A673 (cell line): ENCODE results near the gene AKAP7. TPM values are rescaled to one million over a fixed set of nuclear protein-coding genes. Genes with fewer than 3 reads are reported as not detected.

Experiments
- BruUV-seq: library from RNA; stranded (reverse); fragments of 400-500 nt; replicated peaks from 2 replicates; lab custom pipeline; 2021; lab: Mats Ljungman, UMichigan
- CTCF ChIA-PET: fragments of 300-600 bp; sonication (Branson Sonifier 250); formaldehyde crosslinking; loops from one replicate; lab custom pipeline; 2022; ENCODE audit warnings: antibody characterized with exemption; lab: Charles Lee
- POLR2A ChIA-PET: fragments of 300-600 bp; sonication (Branson Sonifier 250); formaldehyde crosslinking; loops from one replicate; lab custom pipeline; 2022; ENCODE audit warnings: antibody characterized with exemption; ENCODE audit not compliant: low non-redundant PET; lab: Charles Lee
- DNase-seq: peaks from one replicate; pipeline ENCODE4 v3.0.0-alpha.2; 2015; ENCODE audit warnings: low spot score
- H3K27ac ChIP-seq: fragments of 200-600 bp; sonication (generic); 2 replicates; pipeline ENCODE4 v1.5.1; 2016; ENCODE audit warnings: mixed run types, low read depth, mild to moderate bottlenecking, mixed read lengths, antibody characterized with exemption, low read length; ENCODE audit not compliant: poor library complexity, severe bottlenecking
- H3K27me3 ChIP-seq: fragments of 200-600 bp; sonication (generic); replicated peaks from 2 replicates; pipeline ENCODE4 v1.6.1; 2017; ENCODE audit warnings: mixed run types, low read depth, mild to moderate bottlenecking, mixed read lengths, antibody characterized with exemption, low read length; ENCODE audit not compliant: insufficient read depth, poor library complexity
- H3K36me3 ChIP-seq: fragments of 200-600 bp; sonication (generic); 2 replicates; pipeline ENCODE4 v1.6.1; 2016; ENCODE audit warnings: mixed run types, mild to moderate bottlenecking, mixed read lengths, antibody characterized with exemption, low read length; ENCODE audit not compliant: insufficient read depth, poor library complexity, severe bottlenecking
- H3K4me1 ChIP-seq: fragments of 200-600 bp; sonication (generic); 2 replicates; pipeline ENCODE4 v1.6.1; 2017; ENCODE audit warnings: mixed run types, mild to moderate bottlenecking, mixed read lengths, antibody characterized with exemption, low read length; ENCODE audit not compliant: insufficient read depth, poor library complexity, severe bottlenecking
- H3K4me3 ChIP-seq: fragments of 200-600 bp; sonication (generic); 2 replicates; pipeline ENCODE4 v1.5.1; 2016; ENCODE audit warnings: low read depth, mixed run types, mild to moderate bottlenecking, mixed read lengths, low read length; ENCODE audit not compliant: poor library complexity, severe bottlenecking
- H3K9me3 ChIP-seq: fragments of 200-600 bp; sonication (generic); 2 replicates; pipeline ENCODE4 v1.6.1; 2016; ENCODE audit warnings: mixed run types, low read depth, mild to moderate bottlenecking, mixed read lengths, antibody characterized with exemption, low read length; ENCODE audit not compliant: poor library complexity, severe bottlenecking
- CTCF ChIP-seq: fragments of 300-800, 200-600 bp; sonication (generic); conservative IDR thresholded peaks from 2 replicates; pipeline ENCODE4 v1.5.1; 2017; ENCODE audit warnings: low read depth, mild to moderate bottlenecking, antibody characterized with exemption, low read length, moderate library complexity, mixed read lengths
- EZH2 ChIP-seq: fragments of 200-600 bp; sonication (generic); IDR thresholded peaks from 2 replicates; pipeline ENCODE4 v1.6.1; 2017; ENCODE audit warnings: borderline replicate concordance, low read depth, mild to moderate bottlenecking, mixed read lengths, antibody characterized with exemption, low read length; ENCODE audit not compliant: poor library complexity, severe bottlenecking
- intact Hi-C: fragments of 100-400 bp; cut with micrococcal nuclease; formaldehyde crosslinking; loops from one replicate; pipeline ENCODE4 v1.10.0; 2022; ENCODE audit not compliant: unreplicated experiment
- total RNA-seq: library from RNA; stranded (reverse); gene quantifications from 2 replicates; pipeline ENCODE4 v1.2.3, GENCODE V29; 2021

Gene AKAP7
- total RNA-seq, 1 experiment from 2014 or later, result 59.5 TPM

GRCh38 chr6:131169613-131170012, 34.3 kb downstream of the AKAP7 start:
- H3K4me3 ChIP-seq, result no peak overlapping the region
- CTCF ChIA-PET, result no interaction called here
- TF ChIP-seq CTCF, result no peak
- TF ChIP-seq EZH2, result no peak
- no TSS peak for BruUV-seq
- intact Hi-C loops, result no loop called here
- no peak overlapping the region for H3K27ac ChIP-seq
- no peak for DNase-seq
- H3K9me3 ChIP-seq, result no peaks in the 10 kb centered on the region
- peaks cover 40% of the 10 kb centered on the region for H3K36me3 ChIP-seq
- POLR2A ChIA-PET, result no interaction called here
- peaks cover 23% of the 10 kb centered on the region for H3K4me1 ChIP-seq
- no peaks in the 10 kb centered on the region for H3K27me3 ChIP-seq

DNA sequence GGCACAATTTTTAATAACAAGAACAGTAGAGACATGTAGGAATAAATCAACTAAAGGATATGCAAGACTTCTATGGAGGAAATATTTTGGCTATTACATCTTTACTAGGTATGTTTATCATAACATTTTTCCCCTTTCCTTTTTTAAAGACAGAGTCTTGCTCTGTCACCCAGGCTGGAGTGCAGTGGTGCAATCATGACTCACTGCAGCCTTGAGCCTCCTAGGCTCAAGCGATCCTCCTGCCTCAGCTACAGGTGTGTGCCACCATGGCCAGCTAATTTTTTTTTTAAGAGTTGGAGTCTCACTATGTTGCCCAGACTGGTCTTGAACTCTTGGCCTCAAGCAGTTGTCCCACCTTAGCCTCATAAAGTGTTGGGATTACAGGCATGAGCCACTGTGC, 37.0 kb downstream of the AKAP7 start:
- intact Hi-C loops, result no loop called here

GRCh38 chr6:131173680-131174079, 38.4 kb downstream of the AKAP7 start:
- Histone ChIP-seq H3K27me3 (no peaks in the 10 kb centered on the region), H3K27ac (peak overlapping the region; percentile 45), H3K4me1 (peaks cover 24% of the 10 kb centered on the region), H3K9me3 (no peaks in the 10 kb centered on the region), H3K36me3 (peaks cover 42% of the 10 kb centered on the region), H3K4me3 (no peak overlapping the region)
- CTCF ChIA-PET, result no interaction called here
- POLR2A ChIA-PET, result interaction anchor here (0.6 to 0.7 kb wide), 2 partner anchors 14 to 288 kb away, joined by 4 read pairs; no protein-coding TSS in a partner anchor
- peak; percentile 48 for DNase-seq
- no TSS peak for BruUV-seq
- no peak for TF ChIP-seq CTCF
- no peak for TF ChIP-seq EZH2
- intact Hi-C loops, result no loop called here

More for the DNA sequence above, 37.0 kb downstream of the AKAP7 start:
- Histone ChIP-seq H3K27ac (no peak overlapping the region), H3K36me3 (peaks cover 38% of the 10 kb centered on the region), H3K4me3 (no peak overlapping the region), H3K9me3 (no peaks in the 10 kb centered on the region), H3K27me3 (no peaks in the 10 kb centered on the region), H3K4me1 (peaks cover 25% of the 10 kb centered on the region)
- DNase-seq, result no peak
- ChIA-PET POLR2A (no interaction called here), CTCF (no interaction called here)
- no TSS peak for BruUV-seq
- TF ChIP-seq EZH2 (no peak), CTCF (no peak)
